ENCODE measurements around the gene FASN.

DNA sequence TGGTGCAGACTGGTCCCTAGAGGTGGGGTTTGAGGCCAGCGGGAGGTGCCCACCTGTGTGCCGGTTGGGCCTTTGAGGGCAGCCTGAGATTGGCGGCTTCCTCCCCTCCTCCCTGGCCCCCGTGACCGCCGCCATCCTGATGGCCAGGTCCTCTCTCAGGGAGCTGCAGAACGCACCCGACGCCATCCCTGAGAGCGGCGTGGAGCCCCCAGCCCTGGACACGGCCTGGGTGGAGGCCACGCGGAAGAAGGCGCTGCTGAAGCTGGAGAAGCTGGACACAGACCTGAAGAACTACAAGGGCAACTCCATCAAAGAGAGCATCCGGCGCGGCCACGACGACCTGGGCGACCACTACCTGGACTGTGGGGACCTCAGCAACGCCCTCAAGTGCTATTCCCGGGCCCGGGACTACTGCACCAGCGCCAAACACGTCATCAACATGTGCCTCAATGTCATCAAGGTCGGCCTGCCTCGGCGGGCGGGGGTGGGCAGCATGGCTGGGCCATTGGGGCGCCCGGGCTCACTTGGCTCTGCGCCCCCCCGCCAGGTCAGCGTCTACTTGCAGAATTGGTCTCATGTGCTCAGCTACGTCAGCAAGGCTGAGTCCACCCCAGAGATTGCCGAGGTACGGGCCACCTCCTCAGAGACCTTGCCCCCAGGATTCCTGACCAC lies 43.5 kb downstream of the FASN start:
- no peak for TF ChIP-seq FOXM1 (IDR thresholded peaks at IDR 0.05; ENCODE audit: borderline replicate concordance)
- TF ChIP-seq BHLHE40 (IDR thresholded peaks at IDR 0.05; ENCODE audit: borderline replicate concordance) = no peak
- no peak for TF ChIP-seq SP1 (IDR thresholded peaks at IDR 0.05)
- TF ChIP-seq NFRKB (IDR thresholded peaks at IDR 0.05) = no peak
- TF ChIP-seq FOXA1 (IDR thresholded peaks at IDR 0.05) = no peak
- no peak for TF ChIP-seq LEF1 (IDR thresholded peaks at IDR 0.05; ENCODE audit: borderline replicate concordance)
- no peak for TF ChIP-seq SUZ12 (IDR thresholded peaks at IDR 0.05)
- TF ChIP-seq L3MBTL2 (conservative IDR thresholded peaks at IDR 0.05) = no peak
- no peak for TF ChIP-seq TARDBP (IDR thresholded peaks at IDR 0.05)
- no peak for TF ChIP-seq ZNF384 (IDR thresholded peaks at IDR 0.05)
- TF ChIP-seq ARNT (IDR thresholded peaks at IDR 0.05) = no peak
- TF ChIP-seq CTBP1 (IDR thresholded peaks at IDR 0.05; ENCODE audit: borderline replicate concordance) = no peak

Data from HEK293T (cell line).